Measurements from ENCODE around the gene RAPGEF3.

DNA sequence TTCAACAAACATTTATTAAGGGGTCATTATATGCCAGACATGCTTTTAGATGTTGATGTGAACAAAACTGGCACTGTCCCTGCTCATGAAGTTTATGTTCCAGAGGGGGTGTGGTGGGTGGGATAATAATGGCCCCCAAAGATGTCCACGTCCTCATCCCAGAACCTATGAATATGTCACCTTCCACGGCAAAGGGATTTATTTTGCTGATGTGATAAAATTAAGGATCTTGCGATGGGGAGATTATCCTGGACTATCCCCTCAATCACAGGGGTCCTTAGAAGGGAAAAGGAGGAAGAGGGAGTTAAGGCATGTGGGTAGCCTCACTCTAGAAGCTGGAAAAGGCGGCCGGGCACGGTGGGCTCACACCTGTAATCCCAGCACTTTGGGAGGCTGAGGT, 12.6 kb upstream of the RAPGEF3 start:
- TF ChIP-seq, protein P1, sequence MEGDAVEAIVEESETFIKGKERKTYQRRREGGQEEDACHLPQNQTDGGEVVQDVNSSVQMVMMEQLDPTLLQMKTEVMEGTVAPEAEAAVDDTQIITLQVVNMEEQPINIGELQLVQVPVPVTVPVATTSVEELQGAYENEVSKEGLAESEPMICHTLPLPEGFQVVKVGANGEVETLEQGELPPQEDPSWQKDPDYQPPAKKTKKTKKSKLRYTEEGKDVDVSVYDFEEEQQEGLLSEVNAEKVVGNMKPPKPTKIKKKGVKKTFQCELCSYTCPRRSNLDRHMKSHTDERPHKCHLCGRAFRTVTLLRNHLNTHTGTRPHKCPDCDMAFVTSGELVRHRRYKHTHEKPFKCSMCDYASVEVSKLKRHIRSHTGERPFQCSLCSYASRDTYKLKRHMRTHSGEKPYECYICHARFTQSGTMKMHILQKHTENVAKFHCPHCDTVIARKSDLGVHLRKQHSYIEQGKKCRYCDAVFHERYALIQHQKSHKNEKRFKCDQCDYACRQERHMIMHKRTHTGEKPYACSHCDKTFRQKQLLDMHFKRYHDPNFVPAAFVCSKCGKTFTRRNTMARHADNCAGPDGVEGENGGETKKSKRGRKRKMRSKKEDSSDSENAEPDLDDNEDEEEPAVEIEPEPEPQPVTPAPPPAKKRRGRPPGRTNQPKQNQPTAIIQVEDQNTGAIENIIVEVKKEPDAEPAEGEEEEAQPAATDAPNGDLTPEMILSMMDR (conservative IDR thresholded peaks at IDR 0.05; ENCODE audit: low read length): no peak
- no peak for TF ChIP-seq EZH2phosphoT487 (IDR thresholded peaks at IDR 0.05; ENCODE audit: borderline replicate concordance)
